Trophoblast cell (in vitro differentiated cells and primary cell): ENCODE data around the gene FCER2.
A peak's percentile ranks its signal among the peaks of the same experiment; 100 is the strongest.

Experiments
- DNase-seq, 2 donors: peaks; one replicate each; pipeline ENCODE4 v3.0.0-alpha.2; 2016
- H2AFZ ChIP-seq: 2 replicates; pipeline ENCODE4 v1.6.1; 2013; ENCODE audit warnings: low read length, moderate library complexity, mild to moderate bottlenecking; ENCODE audit not compliant: insufficient read depth, poor library complexity
- H2AK5ac ChIP-seq: 2 replicates; pipeline ENCODE4 v1.6.1; 2013; ENCODE audit warnings: mild to moderate bottlenecking, low read length
- H2BK120ac ChIP-seq: 2 replicates; pipeline ENCODE4 v1.6.1; 2013; ENCODE audit warnings: low read length, mild to moderate bottlenecking, moderate library complexity; ENCODE audit not compliant: insufficient read depth, poor library complexity
- H2BK12ac ChIP-seq: 2 replicates; pipeline ENCODE4 v1.6.1; 2013; ENCODE audit warnings: mild to moderate bottlenecking, low read length, moderate library complexity
- H2BK5ac ChIP-seq: 2 replicates; pipeline ENCODE4 v1.6.1; 2013; ENCODE audit warnings: low read length, low read depth, moderate library complexity, mild to moderate bottlenecking; ENCODE audit not compliant: poor library complexity
- H3K14ac ChIP-seq: 2 replicates; pipeline ENCODE4 v1.6.1; 2013; ENCODE audit warnings: mild to moderate bottlenecking, low read length
- H3K18ac ChIP-seq: 2 replicates; pipeline ENCODE4 v1.6.1; 2013; ENCODE audit warnings: mild to moderate bottlenecking, low read length
- H3K23ac ChIP-seq: 2 replicates; pipeline ENCODE4 v1.6.1; 2013; ENCODE audit warnings: low read length
- H3K27ac ChIP-seq: 2 replicates; pipeline ENCODE4 v1.5.1; 2013; ENCODE audit warnings: low read depth, mild to moderate bottlenecking, inconsistent platforms, low read length, moderate library complexity
- H3K27me3 ChIP-seq: 2 replicates; pipeline ENCODE4 v1.6.1; 2013; ENCODE audit warnings: inconsistent platforms, mild to moderate bottlenecking, low read length, moderate library complexity; ENCODE audit not compliant: insufficient read depth
- H3K36me3 ChIP-seq, 2 experiments: 1 replicate in 1 of 2; 2 replicates in 1 of 2; pipeline ENCODE4 v1.6.1; 2013; ENCODE audit warnings: low read length in 2 of 2, mild to moderate bottlenecking in 2 of 2, moderate library complexity in 1 of 2; ENCODE audit not compliant: insufficient read depth in 2 of 2, control insufficient read depth in 1 of 2
- H3K4ac ChIP-seq: 2 replicates; pipeline ENCODE4 v1.6.1; 2013; ENCODE audit warnings: low read depth, mild to moderate bottlenecking, low read length, moderate library complexity
- H3K4me1 ChIP-seq, 2 experiments: 1 replicate in 1 of 2; 2 replicates in 1 of 2; pipeline ENCODE4 v1.6.1; 2013; ENCODE audit warnings: low read length in 2 of 2, mild to moderate bottlenecking in 2 of 2, moderate library complexity in 1 of 2; ENCODE audit not compliant: insufficient read depth in 2 of 2, control insufficient read depth in 1 of 2
- H3K4me2 ChIP-seq: 2 replicates; pipeline ENCODE4 v1.6.1; 2013; ENCODE audit warnings: inconsistent platforms, mild to moderate bottlenecking, low read length, moderate library complexity
- H3K4me3 ChIP-seq: 2 replicates; pipeline ENCODE4 v1.5.1; 2013; ENCODE audit warnings: mild to moderate bottlenecking, low read depth, low read length, inconsistent platforms
- H3K79me1 ChIP-seq: one replicate; pipeline ENCODE4 v1.6.1; 2013; ENCODE audit warnings: low read length
- H3K79me2 ChIP-seq: 2 replicates; pipeline ENCODE4 v1.6.1; 2013; ENCODE audit warnings: low read length, mild to moderate bottlenecking; ENCODE audit not compliant: control insufficient read depth, insufficient read depth, poor library complexity
- H3K9ac ChIP-seq: 2 replicates; pipeline ENCODE4 v1.6.1; 2013; ENCODE audit warnings: mild to moderate bottlenecking, low read length
- H3K9me3 ChIP-seq: 2 replicates; pipeline ENCODE4 v1.6.1; 2013; ENCODE audit warnings: low read depth, mild to moderate bottlenecking, control low read depth, inconsistent platforms, low read length; ENCODE audit not compliant: insufficient read depth
- H4K12ac ChIP-seq: 2 replicates; pipeline ENCODE4 v1.6.1; 2013; ENCODE audit warnings: low read depth, mild to moderate bottlenecking, low read length, moderate library complexity
- H4K8ac ChIP-seq: 2 replicates; pipeline ENCODE4 v1.6.1; 2013; ENCODE audit warnings: low read depth, mild to moderate bottlenecking, low read length, moderate library complexity
- H4K91ac ChIP-seq: one replicate; pipeline ENCODE4 v1.6.1; 2013; ENCODE audit warnings: low read depth, mild to moderate bottlenecking, low read length, moderate library complexity
- WGBS: extraction: QIAGEN DNeasy Blood & Tissue Kit; methylation state at CpG from one replicate; pipeline ENCODE4 v1.1.7; 2013; ENCODE audit warnings: missing lambda C conversion rate; ENCODE audit not compliant: insufficient read length, insufficient coverage; ENCODE audit errors: extremely low coverage; 5-methylcytosine and 5-hydroxymethylcytosine counted together

Gene FCER2

GRCh38 chr19:7677669-7678311 is 24.1 kb downstream of the FCER2 start:
- peaks cover 4% of the 10 kb centered on the region for H3K79me1 ChIP-seq
- no peak for DNase-seq
- no peak overlapping the region for H3K9ac ChIP-seq
- no peak overlapping the region for H4K8ac ChIP-seq
- H3K9me3 ChIP-seq, result peaks cover 8% of the 10 kb centered on the region
- H2AFZ ChIP-seq, result no peak overlapping the region
- H3K4me2 ChIP-seq, result no peak overlapping the region
- no peak overlapping the region for H2BK5ac ChIP-seq
- H3K4ac ChIP-seq, result no peak overlapping the region
- H4K12ac ChIP-seq, result no peak overlapping the region
- no peak overlapping the region for H4K91ac ChIP-seq
- no peaks in the 10 kb centered on the region for H3K27me3 ChIP-seq
- H2AK5ac ChIP-seq, result no peak overlapping the region
- H3K4me1 ChIP-seq, result peaks cover 2 to 11% of the 10 kb centered on the region in 2 experiments
- no peak overlapping the region for H3K14ac ChIP-seq
- WGBS, result no CpG with 5 or more reads among the region's 12 CpGs
- H3K18ac ChIP-seq, result no peak overlapping the region
- H3K4me3 ChIP-seq, result no peak overlapping the region
- no peak overlapping the region for H2BK120ac ChIP-seq
- H2BK12ac ChIP-seq, result no peak overlapping the region
- no peak overlapping the region for H3K23ac ChIP-seq
- H3K27ac ChIP-seq, result no peak overlapping the region
- peaks cover 4% of the 10 kb centered on the region for H3K79me2 ChIP-seq
- peaks cover 8% of the 10 kb centered on the region in 2 experiments for H3K36me3 ChIP-seq

GRCh38 chr19:7676854-7677253 is 25.1 kb downstream of the FCER2 start, which contains the start of gene MCEMP1:
MCEMP1 (plus strand) TSS chr19:7677090; CDS start chr19:7677121, 31 bp downstream.
- no peak within 1 kb of the TSS for H3K4ac ChIP-seq
- H3K79me1 ChIP-seq, result peaks cover 4% of the 10 kb centered on the region
- H2BK120ac ChIP-seq, result no peak within 1 kb of the TSS
- H3K27ac ChIP-seq, result no peak within 1 kb of the TSS
- no peak within 1 kb of the TSS for H4K91ac ChIP-seq
- H4K8ac ChIP-seq, result no peak within 1 kb of the TSS
- no peak within 1 kb of the TSS for H3K4me3 ChIP-seq
- no peaks in the 10 kb centered on the region for H3K27me3 ChIP-seq
- H3K4me1 ChIP-seq, result peaks cover 2 to 9% of the 10 kb centered on the region in 2 experiments
- H4K12ac ChIP-seq, result no peak within 1 kb of the TSS
- H3K4me2 ChIP-seq, result no peak within 1 kb of the TSS
- no peak within 1 kb of the TSS for H2AK5ac ChIP-seq
- no peak within 1 kb of the TSS for H3K14ac ChIP-seq
- H3K23ac ChIP-seq, result no peak within 1 kb of the TSS
- no peak within 1 kb of the TSS for H2AFZ ChIP-seq
- H3K9ac ChIP-seq, result no peak within 1 kb of the TSS
- H3K36me3 ChIP-seq, result no peaks in the 10 kb centered on the region
- H2BK5ac ChIP-seq, result no peak within 1 kb of the TSS
- H2BK12ac ChIP-seq, result no peak within 1 kb of the TSS
- no peak within 1 kb of the TSS for H3K18ac ChIP-seq
- H3K79me2 ChIP-seq, result peaks cover 4% of the 10 kb centered on the region
- DNase-seq, result no peak
- no CpG with 5 or more reads among the region's 10 CpGs for WGBS
- peaks cover 5% of the 10 kb centered on the region for H3K9me3 ChIP-seq

- Histone ChIP-seq H3K4me3 (no peak overlapping the region), H3K23ac (no peak overlapping the region), H3K4me1 (peaks cover 2 to 4% of the 10 kb centered on the region in 2 experiments), H2BK12ac (no peak overlapping the region), H3K27ac (no peak overlapping the region), H3K14ac (no peak overlapping the region), H3K4me2 (no peak overlapping the region), H2BK120ac (no peak overlapping the region), H3K4ac (no peak overlapping the region), H2AK5ac (no peak overlapping the region), H3K79me2 (peaks cover 4% of the 10 kb centered on the region), H3K79me1 (peaks cover 4% of the 10 kb centered on the region), H3K9me3 (peaks cover 6% of the 10 kb centered on the region), H2AFZ (no peak overlapping the region), H3K36me3 (no peaks in the 10 kb centered on the region), H4K12ac (no peak overlapping the region), H3K9ac (no peak overlapping the region), H3K27me3 (no peaks in the 10 kb centered on the region), H4K91ac (no peak overlapping the region), H2BK5ac (no peak overlapping the region), H4K8ac (no peak overlapping the region), H3K18ac (no peak overlapping the region)
- DNase-seq, result peak in 1 of 2 donors; percentile 23
- WGBS, result no CpG with 5 or more reads among the region's 7 CpGs
Observed at GRCh38 chr19:7676376-7676775, 25.6 kb downstream of the FCER2 start.

- Histone ChIP-seq H2BK5ac (no peak overlapping the region), H3K14ac (no peak overlapping the region), H3K4me1 (no peaks in the 10 kb centered on the region), H3K9ac (no peak overlapping the region), H4K8ac (no peak overlapping the region), H3K79me1 (no peaks in the 10 kb centered on the region), H3K36me3 (no peaks in the 10 kb centered on the region), H3K9me3 (peaks cover 11% of the 10 kb centered on the region), H3K4me2 (no peak overlapping the region), H4K12ac (no peak overlapping the region), H3K27ac (no peak overlapping the region), H2BK12ac (no peak overlapping the region), H4K91ac (no peak overlapping the region), H3K18ac (no peak overlapping the region), H2AFZ (no peak overlapping the region), H3K27me3 (peaks cover 6% of the 10 kb centered on the region), H2AK5ac (no peak overlapping the region), H3K23ac (no peak overlapping the region), H3K4ac (no peak overlapping the region), H3K79me2 (no peaks in the 10 kb centered on the region), H2BK120ac (no peak overlapping the region), H3K4me3 (no peak overlapping the region)
- peak; percentile 81 to 93 for DNase-seq
- 100% methylated on average over 2 of the region's 21 CpGs for WGBS
Observed at GRCh38 chr19:7674010-7675005, 27.6 kb downstream of the FCER2 start.
